Keratinocyte (primary cell): ENCODE results near the gene MAFF. TPM values are rescaled to one million over a fixed set of nuclear protein-coding genes. Genes with fewer than 3 reads are reported as not detected.

Experiments used
- DNase-seq: peaks from one replicate; pipeline ENCODE4 v3.0.0-alpha.2; 2011; ENCODE audit warnings: low read depth, missing footprints, low spot score
- FAIRE-seq: peaks from 2 replicates; lab custom pipeline; 2011; peaks lifted over from hg19 to GRCh38; lab: Jason Lieb, UNC
- H2AFZ ChIP-seq: 2 replicates; pipeline ENCODE4 v1.6.0; 2012; ENCODE audit warnings: low read length, control low read depth, inconsistent platforms; ENCODE audit not compliant: control insufficient read depth
- H3K27ac ChIP-seq: 2 replicates; pipeline ENCODE4 v1.5.1; 2011; ENCODE audit warnings: low read length; ENCODE audit not compliant: control insufficient read depth, insufficient read depth
- H3K27me3 ChIP-seq: 3 replicates; pipeline ENCODE4 v1.6.0; 2011; ENCODE audit warnings: low read length; ENCODE audit not compliant: control insufficient read depth, insufficient read depth; ENCODE audit errors: extremely low read depth
- H3K36me3 ChIP-seq, 2 experiments: 2 replicates in 1 of 2; 3 replicates in 1 of 2; pipeline ENCODE4 v1.5.1; 2011; ENCODE audit warnings: low read length in 2 of 2, mild to moderate bottlenecking in 1 of 2; ENCODE audit not compliant: control insufficient read depth in 2 of 2, insufficient read depth in 2 of 2; ENCODE audit errors: extremely low read depth in 1 of 2
- H3K4me1 ChIP-seq: 3 replicates; pipeline ENCODE4 v1.5.1; 2011; ENCODE audit warnings: low read length; ENCODE audit not compliant: control insufficient read depth, insufficient read depth; ENCODE audit errors: extremely low read depth
- H3K4me2 ChIP-seq: 3 replicates; pipeline ENCODE4 v1.6.0; 2011; ENCODE audit warnings: low read depth, low read length; ENCODE audit not compliant: control insufficient read depth, insufficient read depth; ENCODE audit errors: extremely low read depth
- H3K4me3 ChIP-seq, 3 experiments: fragments of 200-600 bp in 1 of 3; sonication (generic) in 1 of 3; 2 replicates in 2 of 3; 3 replicates in 1 of 3; pipeline ENCODE4 v1.5.1; 2011 to 2016; ENCODE audit warnings: low read length in 3 of 3, mild to moderate bottlenecking in 3 of 3, control low read depth in 2 of 3, inconsistent platforms in 1 of 3, low read depth in 1 of 3, mixed read lengths in 1 of 3, mixed run types in 1 of 3, moderate library complexity in 1 of 3; ENCODE audit not compliant: control insufficient read depth in 2 of 3, insufficient read depth in 2 of 3; ENCODE audit errors: extremely low read depth in 1 of 3
- H3K79me2 ChIP-seq: 2 replicates; pipeline ENCODE4 v1.6.0; 2012; ENCODE audit warnings: low read length; ENCODE audit not compliant: control insufficient read depth, insufficient read depth
- H3K9ac ChIP-seq: 3 replicates; pipeline ENCODE4 v1.6.0; 2011; ENCODE audit warnings: low read length; ENCODE audit not compliant: control insufficient read depth, insufficient read depth; ENCODE audit errors: extremely low read depth
- H3K9me1 ChIP-seq: 3 replicates; pipeline ENCODE4 v1.6.0; 2011; ENCODE audit warnings: low read length; ENCODE audit not compliant: control insufficient read depth, insufficient read depth; ENCODE audit errors: extremely low read depth
- H3K9me3 ChIP-seq: 2 replicates; pipeline ENCODE4 v1.5.1; 2012; ENCODE audit warnings: low read depth, low read length; ENCODE audit not compliant: control insufficient read depth
- H4K20me1 ChIP-seq: 3 replicates; pipeline ENCODE4 v1.6.0; 2011; ENCODE audit warnings: low read length; ENCODE audit not compliant: control insufficient read depth, insufficient read depth; ENCODE audit errors: extremely low read depth
- EZH2 ChIP-seq: IDR thresholded peaks from one replicate; pipeline ENCODE4 v1.6.1; 2012; ENCODE audit warnings: inconsistent platforms, mild to moderate bottlenecking, low read length, moderate library complexity
- dilution Hi-C: fragments of 300-500 bp; cut with MboI; formaldehyde crosslinking; loops from one replicate; pipeline ENCODE4 v1.7.0; 2020; ENCODE audit warnings: low sequenced_read_pairs; ENCODE audit not compliant: extremely low pct_ligation_motif_present
- polyA plus RNA-seq, 5 experiments: library from polyadenylated mRNA; depleted of rRNA in 3 of 5; stranded (reverse) in 3 of 5; stranded (forward) in 1 of 5; unstranded in 1 of 5; fragments of >200 nt; gene quantifications; 1 replicate in 1 of 5; 2 replicates in 3 of 5; 3 replicates in 1 of 5; pipeline versions ENCODE4 v1.2.1 to v1.2.3, GENCODE V29; 2011 to 2012; ENCODE audit warnings: missing spikeins in 2 of 5, low read depth in 1 of 5, low replicate concordance in 1 of 5
- TF ChIP-seq, protein P1 (sequence below), 3 experiments: IDR thresholded peaks in 1 of 3; conservative IDR thresholded peaks in 1 of 3; optimal IDR thresholded peaks in 1 of 3; 2 replicates in 2 of 3; 3 replicates in 1 of 3; pipeline versions ENCODE3 to v1.5.1; 2011; ENCODE audit warnings: low read length in 3 of 3, mild to moderate bottlenecking in 3 of 3, moderate library complexity in 2 of 3, control low read depth in 1 of 3, inconsistent platforms in 1 of 3; ENCODE audit not compliant: insufficient read depth in 2 of 3; ENCODE audit errors: extremely low read depth in 1 of 3

Gene MAFF
- polyA plus RNA-seq, 1 donor (not counting 4 experiments of a cell fraction or from before 2014, with no cell fraction given) = 10.5 TPM

- Histone ChIP-seq H4K20me1 (peaks cover 13% of the 10 kb centered on the region), H3K4me1 (peaks cover 16% of the 10 kb centered on the region), H3K79me2 (peaks cover 26% of the 10 kb centered on the region), H3K9me3 (no peaks in the 10 kb centered on the region), H3K4me2 (no peak overlapping the region), H2AFZ (no peak overlapping the region), H3K9me1 (no peaks in the 10 kb centered on the region), H3K27ac (no peak overlapping the region), H3K9ac (no peak overlapping the region), H3K36me3 (peaks cover 0 to 5% of the 10 kb centered on the region in 2 experiments), H3K27me3 (no peaks in the 10 kb centered on the region), H3K4me3 (no peak overlapping the region)
- dilution Hi-C loops = no loop called here
- no peak for DNase-seq
- TF ChIP-seq, protein P1, sequence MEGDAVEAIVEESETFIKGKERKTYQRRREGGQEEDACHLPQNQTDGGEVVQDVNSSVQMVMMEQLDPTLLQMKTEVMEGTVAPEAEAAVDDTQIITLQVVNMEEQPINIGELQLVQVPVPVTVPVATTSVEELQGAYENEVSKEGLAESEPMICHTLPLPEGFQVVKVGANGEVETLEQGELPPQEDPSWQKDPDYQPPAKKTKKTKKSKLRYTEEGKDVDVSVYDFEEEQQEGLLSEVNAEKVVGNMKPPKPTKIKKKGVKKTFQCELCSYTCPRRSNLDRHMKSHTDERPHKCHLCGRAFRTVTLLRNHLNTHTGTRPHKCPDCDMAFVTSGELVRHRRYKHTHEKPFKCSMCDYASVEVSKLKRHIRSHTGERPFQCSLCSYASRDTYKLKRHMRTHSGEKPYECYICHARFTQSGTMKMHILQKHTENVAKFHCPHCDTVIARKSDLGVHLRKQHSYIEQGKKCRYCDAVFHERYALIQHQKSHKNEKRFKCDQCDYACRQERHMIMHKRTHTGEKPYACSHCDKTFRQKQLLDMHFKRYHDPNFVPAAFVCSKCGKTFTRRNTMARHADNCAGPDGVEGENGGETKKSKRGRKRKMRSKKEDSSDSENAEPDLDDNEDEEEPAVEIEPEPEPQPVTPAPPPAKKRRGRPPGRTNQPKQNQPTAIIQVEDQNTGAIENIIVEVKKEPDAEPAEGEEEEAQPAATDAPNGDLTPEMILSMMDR (optimal IDR thresholded peaks at IDR 0.05 in 1 of 3, IDR thresholded peaks at IDR 0.05 in 1 of 3, conservative IDR thresholded peaks at IDR 0.05 in 1 of 3; ENCODE audit: extremely low read depth in 1 of 3, insufficient read depth in 2 of 3, low read length in 3 of 3) = no peak
- no peak for TF ChIP-seq EZH2
- FAIRE-seq = no peak
Observed at GRCh38 chr22:38199826-38200559, 1.8 kb upstream of the MAFF start.

DNA sequence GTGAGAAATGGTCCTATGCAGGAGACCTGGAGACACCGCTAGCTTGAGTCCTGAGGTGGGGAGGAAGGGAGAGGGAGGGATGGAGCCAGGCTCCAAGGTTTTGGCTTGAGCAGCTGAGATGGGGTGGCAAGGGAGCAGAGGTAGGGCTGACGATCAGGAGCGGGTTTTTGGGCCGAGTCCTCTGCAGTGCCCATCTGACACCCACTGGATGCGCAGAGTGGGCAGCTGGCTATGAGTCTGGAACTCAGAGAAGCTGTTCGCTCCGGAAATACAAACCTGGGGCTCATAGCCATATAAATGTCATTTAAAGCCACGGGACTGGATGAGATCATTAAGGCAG lies 453 bp upstream of the MAFF start:
- FAIRE-seq (no peak), DNase-seq (no peak)
- Histone ChIP-seq H3K79me2 (peaks cover 38% of the 10 kb centered on the region), H3K9me3 (no peaks in the 10 kb centered on the region), H4K20me1 (peaks cover 13% of the 10 kb centered on the region), H3K4me3 (peak overlapping the region; percentile 27 to 72 (median 48)), H3K36me3 (peaks cover 0 to 5% of the 10 kb centered on the region in 2 experiments), H3K27ac (peak overlapping the region; percentile 52), H2AFZ (peak overlapping the region; percentile 87), H3K9me1 (no peaks in the 10 kb centered on the region), H3K4me1 (peaks cover 16% of the 10 kb centered on the region), H3K4me2 (peak overlapping the region; percentile 95), H3K27me3 (no peaks in the 10 kb centered on the region), H3K9ac (peak overlapping the region; percentile 64)
- dilution Hi-C loops = no loop called here
- TF ChIP-seq, protein P1 (optimal IDR thresholded peaks at IDR 0.05 in 1 of 3, IDR thresholded peaks at IDR 0.05 in 1 of 3, conservative IDR thresholded peaks at IDR 0.05 in 1 of 3; ENCODE audit: extremely low read depth in 1 of 3, insufficient read depth in 2 of 3, low read length in 3 of 3) = no peak
- no peak for TF ChIP-seq EZH2
